Ascending aorta (tissue), 2 donors: Measurements from ENCODE around the gene TIMELESS. TPM values are rescaled to one million over a fixed set of nuclear protein-coding genes. Genes with fewer than 3 reads are reported as not detected.

Source experiments
- DNase-seq, 2 donors: peaks; one replicate each; pipeline ENCODE4 v3.0.0-alpha.2; 2019; ENCODE audit warnings: low spot score in 2 of 2
- H3K27ac ChIP-seq, 2 donors: fragments of 200-600 bp; sonication (generic); one replicate each; pipeline ENCODE4 v1.5.1; 2016 to 2017; ENCODE audit warnings: mild to moderate bottlenecking in 1 of 2
- H3K27me3 ChIP-seq: fragments of 200-600 bp; sonication (generic); one replicate; pipeline ENCODE4 v1.5.1; 2017
- H3K36me3 ChIP-seq, 2 donors: fragments of 200-600 bp; sonication (generic); one replicate each; pipeline ENCODE4 v1.5.1; 2016
- H3K4me1 ChIP-seq, 2 donors: fragments of 200-600 bp; sonication (generic); one replicate each; pipeline ENCODE4 v1.5.1; 2016 to 2017; ENCODE audit warnings: mild to moderate bottlenecking in 1 of 2
- H3K4me3 ChIP-seq, 2 donors: fragments of 200-600 bp; sonication (generic); one replicate each; pipeline ENCODE4 v1.5.1; 2016 to 2017; ENCODE audit warnings: mild to moderate bottlenecking in 1 of 2
- H3K9me3 ChIP-seq, 2 donors: fragments of 200-600 bp; sonication (generic); one replicate each; pipeline ENCODE4 v1.5.1; 2016
- intact Hi-C: fragments of 100-400 bp; cut with DNase I; formaldehyde crosslinking; loops from one replicate; pipeline ENCODE4 v1.15.1; 2023
- total RNA-seq: library from RNA; depleted of rRNA; stranded (reverse); fragments of >200 nt; gene quantifications from one replicate; pipeline ENCODE4 v1.1.0, GENCODE V29; 2016
- TF ChIP-seq, protein P1 (sequence below), 3 experiments: fragments of 200-600 bp in 2 of 3; fragments of 450-650 bp in 1 of 3; sonication (generic) in 2 of 3; IDR thresholded peaks; one replicate each; pipeline ENCODE4 v1.5.1; 2016 to 2019; ENCODE audit warnings: antibody characterized with exemption in 3 of 3, mild to moderate bottlenecking in 1 of 3, moderate library complexity in 1 of 3

Gene TIMELESS
- total RNA-seq, 1 donor from 2014 or later = 2.0 TPM

DNA sequence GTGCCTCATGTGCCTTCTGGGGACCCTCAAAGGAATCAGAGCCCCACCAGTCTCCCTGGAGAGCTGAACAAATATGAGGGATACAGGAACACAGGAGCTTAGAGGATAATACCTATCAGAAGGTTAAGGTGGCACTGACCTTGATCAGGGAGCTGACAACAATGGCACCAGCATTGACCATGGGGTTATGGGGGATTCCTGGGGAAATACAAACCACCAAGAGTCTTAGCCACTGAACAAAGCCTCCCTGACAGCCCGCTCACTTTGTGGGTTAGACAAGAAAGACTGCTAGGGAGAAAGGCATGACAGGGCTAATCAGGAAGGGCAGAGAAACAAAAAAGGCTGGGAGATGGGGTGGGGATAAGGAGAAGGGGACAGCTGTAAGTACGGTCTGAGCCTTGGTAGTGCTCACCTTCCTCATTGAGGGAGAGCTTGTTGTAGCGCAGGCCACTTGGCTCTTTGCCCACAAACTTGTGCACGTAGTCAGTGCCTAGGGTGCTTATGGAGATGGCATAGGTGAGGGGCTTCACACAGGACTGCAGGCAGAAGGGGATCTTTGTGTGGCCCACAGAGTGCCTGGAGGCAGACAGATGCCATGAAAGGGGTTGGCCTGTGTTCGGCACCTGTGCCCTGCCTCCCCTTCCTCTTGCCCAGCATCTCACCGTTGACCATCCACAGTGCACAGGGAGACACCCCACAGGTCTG lies 28.4 kb upstream of the TIMELESS start:
- no peaks in the 10 kb centered on the region for H3K4me1 ChIP-seq
- intact Hi-C loops = no loop called here

DNA sequence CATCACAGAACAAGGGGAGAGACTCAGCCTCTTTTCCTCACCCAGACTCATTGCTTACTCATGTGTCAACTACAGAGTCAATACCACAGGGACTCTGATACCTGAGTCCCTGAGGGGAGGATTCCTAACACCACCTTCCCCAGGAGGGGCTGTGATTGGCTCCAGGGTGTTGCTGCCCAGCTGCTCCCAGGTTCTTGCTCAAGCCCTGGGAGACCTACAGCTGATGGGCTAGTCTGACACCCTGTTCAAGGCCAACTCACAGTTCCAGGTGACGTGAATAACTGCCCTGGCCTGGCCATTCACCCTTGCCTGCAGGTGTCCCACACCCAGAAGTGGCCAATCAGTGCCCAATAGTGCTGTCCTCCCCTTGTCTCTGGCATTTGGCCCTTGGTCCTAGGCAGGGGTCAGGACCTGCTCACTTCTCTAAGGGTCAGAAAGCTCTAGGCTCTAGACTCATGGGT lies 27.8 kb upstream of the TIMELESS start:
- Histone ChIP-seq H3K36me3 (no peaks in the 10 kb centered on the region), H3K4me1 (no peaks in the 10 kb centered on the region), H3K9me3 (no peaks in the 10 kb centered on the region), H3K27me3 (no peaks in the 10 kb centered on the region), H3K27ac (no peak overlapping the region), H3K4me3 (no peak overlapping the region)
- TF ChIP-seq, protein P1, sequence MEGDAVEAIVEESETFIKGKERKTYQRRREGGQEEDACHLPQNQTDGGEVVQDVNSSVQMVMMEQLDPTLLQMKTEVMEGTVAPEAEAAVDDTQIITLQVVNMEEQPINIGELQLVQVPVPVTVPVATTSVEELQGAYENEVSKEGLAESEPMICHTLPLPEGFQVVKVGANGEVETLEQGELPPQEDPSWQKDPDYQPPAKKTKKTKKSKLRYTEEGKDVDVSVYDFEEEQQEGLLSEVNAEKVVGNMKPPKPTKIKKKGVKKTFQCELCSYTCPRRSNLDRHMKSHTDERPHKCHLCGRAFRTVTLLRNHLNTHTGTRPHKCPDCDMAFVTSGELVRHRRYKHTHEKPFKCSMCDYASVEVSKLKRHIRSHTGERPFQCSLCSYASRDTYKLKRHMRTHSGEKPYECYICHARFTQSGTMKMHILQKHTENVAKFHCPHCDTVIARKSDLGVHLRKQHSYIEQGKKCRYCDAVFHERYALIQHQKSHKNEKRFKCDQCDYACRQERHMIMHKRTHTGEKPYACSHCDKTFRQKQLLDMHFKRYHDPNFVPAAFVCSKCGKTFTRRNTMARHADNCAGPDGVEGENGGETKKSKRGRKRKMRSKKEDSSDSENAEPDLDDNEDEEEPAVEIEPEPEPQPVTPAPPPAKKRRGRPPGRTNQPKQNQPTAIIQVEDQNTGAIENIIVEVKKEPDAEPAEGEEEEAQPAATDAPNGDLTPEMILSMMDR (IDR thresholded peaks at IDR 0.05) = no peak
- intact Hi-C loops = no loop called here
- no peak for DNase-seq

More for the DNA sequence above, 28.4 kb upstream of the TIMELESS start:
- Histone ChIP-seq H3K9me3 (no peaks in the 10 kb centered on the region), H3K36me3 (no peaks in the 10 kb centered on the region), H3K27ac (no peak overlapping the region), H3K4me3 (no peak overlapping the region), H3K27me3 (no peaks in the 10 kb centered on the region)
- TF ChIP-seq, protein P1 (IDR thresholded peaks at IDR 0.05) = no peak
- no peak for DNase-seq

DNA sequence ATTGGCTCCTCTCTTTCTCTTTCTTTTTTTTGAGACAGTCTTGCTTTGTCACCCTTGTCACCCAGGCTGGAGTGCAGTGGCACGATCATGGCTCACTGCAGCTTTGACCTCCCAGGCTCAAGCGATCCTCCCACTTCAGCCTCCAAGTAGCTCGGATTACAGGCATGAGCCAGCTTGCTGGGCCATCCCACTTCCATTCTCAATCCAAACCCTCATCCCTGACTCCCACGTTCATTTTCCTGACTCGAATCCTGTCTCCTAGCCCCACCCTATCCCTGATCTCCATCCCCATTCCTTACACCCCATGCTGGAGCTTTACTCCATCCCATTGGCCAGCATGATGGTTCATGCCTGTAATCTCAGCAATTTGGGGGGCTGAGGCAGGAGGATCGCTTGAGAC lies 26.9 kb upstream of the TIMELESS start:
- Histone ChIP-seq H3K9me3 (no peaks in the 10 kb centered on the region), H3K36me3 (no peaks in the 10 kb centered on the region), H3K4me1 (no peaks in the 10 kb centered on the region), H3K4me3 (no peak overlapping the region), H3K27ac (no peak overlapping the region), H3K27me3 (no peaks in the 10 kb centered on the region)
- TF ChIP-seq, protein P1 (IDR thresholded peaks at IDR 0.05) = no peak
- intact Hi-C loops = no loop called here
- no peak for DNase-seq

GRCh38 chr12:56474389-56474788 lies 25.2 kb upstream of the TIMELESS start:
- no peak for DNase-seq
- intact Hi-C loops = no loop called here
- Histone ChIP-seq H3K9me3 (no peaks in the 10 kb centered on the region), H3K4me1 (peaks cover 0 to 2% of the 10 kb centered on the region in 2 donors), H3K36me3 (no peaks in the 10 kb centered on the region), H3K27ac (no peak overlapping the region), H3K27me3 (no peaks in the 10 kb centered on the region), H3K4me3 (no peak overlapping the region)
- TF ChIP-seq, protein P1 (IDR thresholded peaks at IDR 0.05) = no peak

DNA sequence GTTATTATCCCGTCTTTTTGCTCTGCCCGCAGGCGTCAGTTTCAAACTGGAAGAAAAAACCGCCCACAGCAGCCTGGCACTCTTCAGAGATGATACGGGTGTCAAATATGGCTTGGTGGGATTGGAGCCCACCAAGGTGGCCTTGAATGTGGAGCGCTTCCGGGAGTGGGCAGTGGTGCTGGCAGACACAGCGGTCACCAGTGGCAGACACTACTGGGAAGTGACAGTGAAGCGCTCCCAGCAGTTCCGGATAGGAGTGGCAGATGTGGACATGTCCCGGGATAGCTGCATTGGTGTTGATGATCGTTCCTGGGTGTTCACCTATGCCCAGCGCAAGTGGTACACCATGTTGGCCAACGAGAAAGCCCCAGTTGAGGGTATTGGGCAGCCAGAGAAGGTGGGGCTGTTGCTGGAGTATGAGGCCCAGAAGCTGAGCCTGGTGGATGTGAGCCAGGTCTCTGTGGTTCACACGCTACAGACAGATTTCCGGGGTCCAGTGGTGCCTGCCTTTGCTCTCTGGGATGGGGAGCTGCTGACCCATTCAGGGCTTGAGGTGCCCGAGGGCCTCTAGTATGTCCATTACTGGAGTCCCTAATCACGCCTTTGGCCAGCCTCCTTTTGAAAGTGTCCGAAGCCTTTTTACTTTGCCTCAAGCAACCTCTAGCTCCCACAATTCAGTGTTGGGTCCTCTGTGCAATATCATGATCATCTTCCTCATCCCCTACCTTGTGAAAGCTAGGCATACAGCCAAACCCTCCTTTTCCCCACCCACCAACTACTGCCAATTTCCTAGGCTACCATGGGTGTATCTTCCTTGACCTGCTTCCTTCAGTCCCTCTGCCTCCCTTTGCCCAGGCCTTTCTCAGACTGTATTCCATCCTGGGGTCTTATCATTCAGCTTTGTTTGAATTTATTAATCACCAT lies 20.0 kb upstream of the TIMELESS start:
- no peaks in the 10 kb centered on the region for H3K9me3 ChIP-seq
- H3K27ac ChIP-seq = peak overlapping the region; percentile 78 to 90
- H3K27me3 ChIP-seq = no peaks in the 10 kb centered on the region
- no peaks in the 10 kb centered on the region for H3K36me3 ChIP-seq
- H3K4me1 ChIP-seq = peaks cover 0 to 13% of the 10 kb centered on the region in 2 donors
- DNase-seq = no peak
- intact Hi-C loops = loop anchor here (5.0 to 10.0 kb wide), 2 partner anchors 274 to 352 kb away; partner anchors contain the start of genes RPL41 and ZC3H10
- TF ChIP-seq, protein P1 (IDR thresholded peaks at IDR 0.05) = no peak
- peak overlapping the region; percentile 58 to 85 for H3K4me3 ChIP-seq
